GM19438 (cell line): ENCODE results near the gene STXBP5L.
"Not testable (repeated sequence)": the region's sequence is repeated elsewhere in the genome, so short reads cannot be mapped to it uniquely, and the experiment has no call there.

Experiments used
- ATAC-seq: cut with Tn5 transposase; IDR thresholded peaks from one replicate; pipeline ENCODE4 v1.9.1; 2021; ENCODE audit warnings: low read depth; ENCODE audit not compliant: unreplicated experiment

The STXBP5L gene

DNA sequence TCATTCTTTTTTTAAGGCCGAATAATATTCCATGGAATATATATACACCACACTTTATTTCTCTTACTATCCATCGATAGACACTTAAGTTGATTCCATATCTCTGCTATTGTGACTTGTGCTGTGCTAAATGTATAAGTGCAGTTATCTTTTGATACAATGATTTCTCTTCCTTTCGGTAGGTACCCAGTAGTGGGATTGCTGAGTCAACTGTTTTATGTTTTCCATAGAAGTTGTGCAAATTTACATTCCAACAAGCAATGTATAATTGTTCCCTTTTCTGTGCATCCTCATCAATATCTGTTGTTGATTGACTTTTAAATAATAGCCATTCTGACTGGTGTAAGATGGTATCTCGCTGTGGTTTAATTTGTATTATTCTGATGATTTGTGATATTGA, 81.0 kb downstream of the STXBP5L start:
- no peak for ATAC-seq

DNA sequence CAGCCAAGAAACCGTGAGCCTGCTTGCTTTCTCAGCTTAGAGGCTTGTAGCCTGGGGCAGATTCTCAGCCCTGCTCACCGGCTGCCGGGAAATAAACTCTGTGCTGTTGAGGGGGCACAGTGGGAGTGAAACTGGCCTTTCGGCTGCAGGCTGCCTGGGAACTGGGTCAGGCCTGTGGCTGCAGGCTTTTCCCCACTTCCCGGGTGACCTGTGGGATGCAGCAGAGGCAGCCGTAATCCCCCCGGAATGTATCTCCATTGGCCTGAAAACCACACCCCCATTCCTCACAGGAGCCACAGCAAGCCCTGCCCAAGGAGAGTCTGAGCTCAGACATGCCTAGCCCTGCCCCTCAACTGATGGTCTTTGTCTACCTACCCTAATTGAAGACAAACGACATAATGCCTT, 110.9 kb downstream of the STXBP5L start:
- ATAC-seq: no peak

DNA sequence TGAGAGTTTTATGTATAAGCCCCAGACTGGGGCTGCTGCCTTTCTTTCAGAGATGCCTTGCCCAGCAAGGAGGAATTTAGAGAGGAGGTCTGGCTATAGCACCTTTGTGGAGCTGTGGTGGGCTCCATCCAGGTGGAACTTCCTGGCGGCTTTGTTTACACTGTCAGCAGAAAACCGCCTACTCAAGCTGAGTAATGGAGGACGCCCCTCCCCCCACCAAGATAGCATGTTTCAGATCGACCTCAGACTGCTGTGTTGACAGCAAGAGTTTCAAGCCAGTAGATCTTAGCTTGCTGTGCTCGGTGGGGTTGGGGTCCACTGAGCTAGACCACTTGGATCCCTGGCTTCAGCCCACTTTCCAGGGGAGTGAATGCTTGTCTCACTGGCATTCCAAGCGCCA, 155.6 kb downstream of the STXBP5L start:
- ATAC-seq: no peak

DNA sequence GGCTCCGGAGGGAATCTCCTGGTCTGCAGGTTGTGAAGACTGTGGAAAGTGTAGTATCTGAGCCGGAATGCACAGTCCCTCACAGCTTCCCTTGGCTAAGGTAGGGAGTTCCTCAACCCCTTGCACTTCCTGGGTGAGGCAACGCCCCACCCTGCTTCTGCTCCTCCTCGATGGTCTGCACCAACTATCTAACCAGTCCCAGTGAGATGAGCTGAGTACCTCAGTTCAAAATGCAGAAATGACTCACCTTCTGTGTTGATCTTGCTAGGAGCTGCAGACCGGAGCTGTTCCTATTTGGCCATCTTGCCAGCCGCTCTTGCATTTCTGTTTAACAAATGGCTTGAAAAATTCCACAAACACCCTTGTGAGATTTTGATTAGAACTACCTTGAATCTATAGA, 156.1 kb downstream of the STXBP5L start:
- no peak for ATAC-seq

DNA sequence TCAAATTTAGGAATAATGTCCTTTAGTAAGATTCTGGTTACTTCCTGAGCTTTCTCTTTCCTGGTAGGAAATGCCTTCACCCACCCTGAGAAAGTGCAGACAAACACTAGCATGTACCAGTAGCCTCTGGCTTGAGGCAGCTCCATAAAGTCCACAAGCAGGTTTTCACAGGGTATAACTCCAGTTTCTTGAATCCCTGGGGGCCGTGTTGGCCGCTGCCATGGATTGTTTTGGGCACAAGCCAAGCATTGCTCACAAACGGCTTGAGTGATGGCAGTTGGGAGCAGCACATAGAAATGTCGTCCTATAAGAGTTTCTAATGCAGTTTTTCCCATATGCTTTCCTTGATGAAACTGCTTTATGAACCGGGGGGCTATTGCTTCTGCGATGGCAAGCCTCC, 164.1 kb downstream of the STXBP5L start:
- ATAC-seq: no peak

DNA sequence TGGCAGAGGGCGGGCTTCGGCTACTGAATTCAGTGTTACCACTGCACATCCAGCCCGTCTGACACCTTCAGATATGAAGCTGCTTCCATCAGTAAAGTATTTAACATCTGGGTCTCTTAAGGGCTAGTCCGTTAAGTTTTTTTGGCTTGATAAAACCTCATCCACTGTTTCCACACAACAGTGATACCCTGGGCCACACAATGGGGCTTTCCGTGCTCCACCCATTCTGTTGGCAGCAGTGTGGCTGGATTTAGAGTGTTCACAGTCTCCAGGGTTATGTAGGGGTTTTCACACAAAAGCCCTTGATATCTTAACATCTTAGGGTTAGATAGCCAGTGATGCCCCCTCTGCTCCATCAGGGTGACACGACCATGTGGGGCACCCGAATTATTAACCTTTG, 165.0 kb downstream of the STXBP5L start:
- ATAC-seq: no peak

DNA sequence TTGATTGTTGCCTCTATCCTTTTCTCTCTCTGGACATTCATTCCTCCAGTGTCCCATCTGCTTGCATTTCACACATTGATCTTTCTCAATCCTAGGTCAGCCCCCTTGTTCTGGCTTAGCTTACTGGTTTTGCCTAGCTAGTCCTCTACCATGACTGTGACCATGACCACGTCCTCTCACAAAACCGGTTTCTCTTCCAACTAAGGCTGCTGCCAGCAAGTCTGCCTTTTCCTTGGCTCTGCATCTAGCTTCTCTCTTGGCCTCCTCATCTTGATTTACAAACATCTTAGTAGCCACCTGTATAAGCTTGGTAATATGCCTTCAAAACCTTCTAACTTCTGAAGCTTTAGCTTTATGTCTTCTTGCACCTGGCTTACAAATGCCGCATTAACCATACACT, 167.2 kb downstream of the STXBP5L start:
- ATAC-seq: no peak

DNA sequence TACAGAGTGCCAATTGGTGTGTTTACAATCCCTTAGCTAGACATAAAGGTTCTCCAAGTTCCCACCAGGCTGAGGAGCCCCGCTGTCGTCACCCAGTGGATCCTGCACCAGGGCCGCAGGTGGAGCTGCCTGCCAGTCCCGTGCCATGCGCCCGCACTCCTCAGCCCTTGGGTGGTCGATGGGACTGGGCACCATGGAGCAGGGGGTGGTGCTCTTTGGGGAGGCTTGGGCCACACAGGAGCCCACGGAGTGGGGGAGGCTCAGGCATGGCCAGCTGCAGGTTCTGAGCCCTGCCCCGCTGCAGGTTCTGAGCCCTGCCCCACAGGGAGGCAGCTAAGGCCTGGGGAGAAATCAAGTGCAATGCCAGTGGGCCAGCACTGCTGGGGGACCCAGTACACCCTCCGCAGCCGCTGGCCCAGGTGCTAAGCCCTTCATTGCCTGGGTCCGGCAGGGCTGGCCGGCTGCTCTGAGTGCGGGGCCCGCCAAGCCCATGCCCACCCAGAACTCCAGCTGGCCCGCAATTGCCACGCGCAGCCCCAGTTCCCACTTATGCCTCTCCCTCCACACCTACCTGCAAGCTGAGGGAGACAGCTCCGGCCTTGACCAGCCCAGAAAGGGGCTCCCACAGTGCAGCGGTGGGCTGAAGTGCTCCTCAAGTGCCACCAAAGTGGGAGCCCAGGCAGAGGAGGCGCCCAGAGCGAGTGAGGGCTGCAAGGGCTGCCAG, 170.5 kb downstream of the STXBP5L start:
- ATAC-seq: not testable (repeated sequence)

DNA sequence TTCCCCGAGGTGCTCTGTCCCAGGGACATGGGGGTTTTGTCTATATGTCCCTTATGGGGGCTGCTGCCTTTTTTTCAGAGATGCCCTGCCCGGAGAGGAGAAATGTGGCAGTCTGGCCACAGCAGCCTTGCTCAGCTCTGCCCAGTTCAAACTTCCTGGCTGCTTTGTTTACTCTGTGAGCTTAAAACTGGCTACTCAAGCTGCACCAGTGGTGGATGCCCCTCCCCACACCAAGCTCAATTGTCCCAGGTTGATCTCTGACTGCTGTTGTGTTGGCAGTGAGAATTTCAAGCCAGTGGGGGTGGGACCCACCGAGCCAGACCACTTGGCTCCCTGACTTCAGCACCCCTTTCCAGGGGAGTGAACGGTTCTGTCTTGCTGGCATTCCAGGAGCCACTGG, 188.9 kb downstream of the STXBP5L start:
- no peak for ATAC-seq

DNA sequence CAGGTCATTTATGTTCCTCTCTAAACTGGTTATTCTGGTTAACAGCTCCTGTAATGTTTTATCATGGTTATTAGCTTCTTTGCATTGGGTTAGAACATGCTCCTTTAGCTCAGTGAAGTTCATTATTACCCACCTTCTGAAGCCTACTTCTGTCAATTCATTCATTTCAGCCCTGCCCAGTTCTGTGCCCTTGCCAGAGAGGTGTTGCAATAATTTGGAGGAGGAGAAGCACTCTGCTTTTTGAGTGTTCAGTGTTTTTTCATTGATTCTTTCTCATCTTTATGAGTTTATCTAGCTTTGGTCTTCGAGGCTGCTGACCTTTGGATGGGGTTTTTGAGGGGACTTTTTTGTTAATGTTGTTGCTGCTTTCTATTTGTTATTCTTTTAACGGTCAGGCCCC, 203.1 kb downstream of the STXBP5L start:
- not testable (repeated sequence) for ATAC-seq

DNA sequence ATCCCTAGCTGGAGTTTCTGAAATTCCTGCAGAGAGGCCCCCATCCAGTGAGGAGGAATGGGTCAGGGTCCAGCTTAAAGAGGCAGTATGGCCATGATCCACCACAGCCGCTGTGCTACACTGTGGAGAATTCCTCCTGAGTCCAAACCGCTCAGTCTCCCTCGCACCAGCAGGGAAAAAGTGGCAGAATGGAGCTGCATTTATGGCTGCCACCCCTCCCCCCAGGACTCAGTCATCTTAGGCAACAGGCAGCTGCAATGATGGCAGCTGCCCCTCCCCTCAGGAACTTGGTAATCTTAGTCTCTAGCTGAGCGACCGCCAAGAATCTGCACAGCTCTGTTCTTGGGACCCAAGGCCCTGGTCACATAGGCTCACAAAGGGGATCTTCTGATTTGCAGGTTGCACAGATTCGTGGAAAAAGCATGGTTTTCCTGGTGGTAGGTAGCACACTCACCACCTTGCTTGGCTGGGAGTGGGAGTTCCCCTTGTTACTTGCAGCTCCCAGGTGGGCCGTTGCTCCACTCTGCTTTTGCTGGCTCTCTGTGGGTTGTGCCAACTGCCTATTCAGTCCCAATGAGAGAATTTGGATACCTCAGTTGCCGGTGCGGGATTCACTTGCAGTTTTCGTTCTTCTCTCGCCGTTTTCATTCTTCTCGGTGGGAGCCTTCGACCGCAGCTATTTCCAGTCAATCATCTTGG, 204.1 kb downstream of the STXBP5L start:
- ATAC-seq: no peak

DNA sequence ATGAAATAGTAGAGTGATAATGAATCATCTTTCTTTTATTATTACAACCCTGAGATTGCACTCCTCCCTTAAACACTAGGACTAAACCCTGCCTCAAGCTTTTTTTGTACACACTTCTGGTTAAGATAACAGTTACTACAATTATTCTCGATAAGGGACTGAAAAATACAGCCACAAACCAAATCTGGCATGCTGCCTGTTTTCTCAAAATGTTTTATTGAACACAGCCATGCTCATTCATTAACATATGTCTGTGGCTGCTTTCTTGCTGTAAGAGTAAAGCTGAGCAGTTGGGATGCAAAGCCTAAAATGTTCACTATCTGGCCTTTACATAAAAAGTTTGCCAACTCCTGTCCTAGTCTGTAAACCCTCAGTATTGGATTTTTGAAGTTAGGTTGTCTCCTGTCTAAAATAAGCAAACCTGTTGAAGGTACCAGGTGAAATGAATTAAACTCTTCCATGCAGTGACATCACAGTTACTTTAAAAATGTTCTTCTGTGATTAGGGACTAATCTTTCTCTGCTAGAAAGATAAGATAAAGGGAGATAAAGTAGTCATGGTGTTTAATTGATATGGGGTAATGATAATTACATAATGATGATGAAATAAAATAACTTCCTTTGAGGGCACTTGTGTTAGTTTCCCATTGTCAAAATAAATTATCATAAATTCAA, 218.2 kb downstream of the STXBP5L start:
- no peak for ATAC-seq

DNA sequence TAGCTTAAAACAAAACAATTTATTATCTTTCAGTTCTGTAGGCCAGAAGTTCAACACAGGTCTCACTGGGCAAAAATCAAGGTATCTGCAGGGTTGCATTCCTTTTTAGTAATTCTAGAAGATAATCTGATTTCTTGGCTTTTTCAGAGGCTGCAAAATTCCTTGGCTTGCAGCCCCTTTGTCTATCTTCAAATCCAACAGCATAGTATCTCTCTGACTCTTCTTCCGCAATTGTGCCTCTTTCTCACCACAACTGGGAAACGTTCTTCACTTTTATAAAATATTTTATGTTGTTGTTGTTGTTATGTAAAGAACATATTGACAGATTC, 218.7 kb downstream of the STXBP5L start:
- no peak for ATAC-seq

DNA sequence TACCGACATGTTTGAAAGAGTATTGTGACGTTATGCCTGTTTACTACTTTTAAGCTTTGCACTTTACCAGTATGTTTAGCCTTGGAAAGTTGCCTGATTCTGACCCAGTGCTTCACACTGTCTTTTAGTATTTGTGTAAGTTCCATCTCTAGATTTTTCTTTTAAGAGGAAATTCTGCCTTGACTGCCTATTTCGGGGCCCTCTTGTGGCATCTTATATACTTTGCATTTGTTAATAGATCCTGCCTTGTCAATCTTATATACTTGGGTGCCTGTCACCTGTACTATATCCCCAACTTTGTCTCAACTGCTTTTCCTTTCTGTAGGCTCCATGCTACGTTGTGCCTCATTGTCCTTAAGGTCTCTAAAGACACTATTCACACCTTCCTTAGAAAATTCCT, 244.6 kb downstream of the STXBP5L start:
- ATAC-seq: no peak

DNA sequence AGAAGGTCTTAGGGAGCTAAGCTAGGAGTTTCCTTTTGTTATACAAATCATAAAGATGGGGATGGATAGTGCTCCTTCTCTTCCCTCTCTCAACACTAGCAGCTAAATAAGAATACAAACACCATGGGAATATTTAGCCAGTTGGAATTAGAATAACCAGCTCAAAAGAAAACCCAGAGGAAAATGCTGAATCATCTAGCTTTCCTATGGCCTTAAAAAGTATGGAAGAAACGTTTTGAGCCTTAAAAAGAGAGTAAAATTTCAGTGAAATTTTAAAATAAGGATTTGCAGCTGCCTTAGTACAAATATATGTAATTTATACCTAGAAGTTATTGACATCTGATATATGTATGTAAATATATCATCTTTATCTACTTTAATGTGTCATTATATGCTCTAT, 245.8 kb downstream of the STXBP5L start:
- no peak for ATAC-seq

DNA sequence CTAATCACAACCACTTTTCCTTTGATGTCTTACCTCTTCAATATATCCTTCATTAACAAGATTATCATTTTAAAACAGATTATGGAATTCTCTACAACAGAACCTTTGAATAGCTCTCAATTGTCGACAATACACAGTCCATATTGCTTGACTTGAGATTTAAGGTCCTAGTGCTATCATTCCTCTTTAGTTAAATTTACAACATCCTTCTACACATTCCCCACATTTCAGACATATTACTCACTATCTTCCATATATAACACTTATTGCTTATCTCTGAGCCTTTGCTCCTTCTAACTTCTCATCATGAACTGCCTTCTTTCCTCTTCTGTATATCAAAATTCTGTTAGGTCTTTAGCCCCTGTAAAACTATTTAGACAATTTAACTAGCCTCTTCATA, 247.0 kb downstream of the STXBP5L start:
- no peak for ATAC-seq

DNA sequence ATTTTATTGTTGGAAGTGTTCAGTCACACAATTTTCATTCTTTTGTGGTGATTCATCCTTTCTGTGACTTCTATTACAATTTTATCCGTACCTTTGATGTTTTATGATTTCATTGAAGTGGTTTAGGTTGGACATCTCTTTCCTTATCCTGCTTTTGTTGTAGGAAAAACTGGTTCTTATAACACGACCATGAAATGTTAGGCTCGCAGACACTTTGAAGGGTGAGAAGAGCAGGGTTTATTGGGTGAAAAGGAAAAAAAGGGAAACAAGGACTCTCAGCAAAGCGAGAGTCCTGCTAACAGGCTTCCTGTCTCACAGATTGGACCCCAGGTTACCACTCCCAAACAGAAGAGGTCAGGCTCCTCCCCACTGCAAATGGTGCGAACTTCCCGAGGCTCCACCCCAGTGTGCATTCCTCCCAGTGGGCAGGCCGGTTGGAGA, 257.4 kb downstream of the STXBP5L start:
- ATAC-seq: no peak

DNA sequence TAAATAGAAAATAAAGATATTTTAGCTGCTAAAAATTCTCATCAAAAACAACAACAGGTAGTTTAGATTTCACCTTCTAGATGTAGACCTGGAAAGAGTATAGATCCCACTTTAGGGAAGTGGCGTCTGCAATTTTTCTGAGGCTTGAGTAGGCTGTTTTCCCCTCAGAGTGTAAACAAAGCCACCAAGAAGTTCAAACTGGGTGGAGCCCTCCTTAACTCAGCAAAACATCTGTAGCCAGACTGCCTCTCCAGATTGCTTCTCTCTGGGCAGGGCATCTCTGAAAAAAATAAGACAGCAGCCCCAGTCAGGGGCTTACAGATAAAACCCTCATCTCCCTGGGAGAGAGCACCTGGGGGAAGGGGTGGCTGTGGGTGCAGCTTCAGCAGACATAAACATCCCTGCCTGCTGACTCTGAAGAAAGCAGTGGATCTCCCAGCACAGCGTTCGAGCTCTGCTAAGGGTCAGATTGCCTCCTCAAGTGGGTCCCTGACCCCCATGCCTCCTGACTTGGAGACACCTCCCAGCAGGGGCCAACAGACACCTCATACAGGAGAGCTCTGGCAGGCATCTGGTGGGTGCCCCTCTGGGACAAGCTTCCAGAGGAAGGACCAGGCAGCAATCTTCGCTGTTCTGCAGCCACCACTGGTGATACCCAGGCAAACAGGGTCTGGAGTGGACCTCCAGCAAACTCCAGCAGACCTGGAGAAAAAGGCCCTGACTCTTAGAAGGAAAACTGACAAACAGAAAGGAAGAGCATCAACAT, 259.6 kb downstream of the STXBP5L start:
- no peak for ATAC-seq

DNA sequence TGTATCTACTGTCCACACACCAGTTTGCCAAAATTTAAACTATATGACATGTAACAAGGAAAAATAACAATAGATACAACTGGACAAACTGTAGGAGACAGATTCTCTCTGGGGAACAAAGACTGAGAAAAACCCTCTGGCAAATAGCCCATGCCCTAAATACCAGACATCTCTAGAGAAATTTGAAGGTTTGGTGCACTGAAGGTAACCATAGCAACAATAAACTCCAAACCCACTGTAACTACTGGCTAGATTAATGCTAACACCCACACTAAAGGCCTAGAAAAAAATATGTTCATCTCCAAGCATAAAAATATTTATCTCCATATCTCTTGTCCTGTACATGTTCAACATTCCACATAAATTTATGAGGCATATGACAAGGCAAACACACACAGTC, 267.1 kb downstream of the STXBP5L start:
- ATAC-seq: no peak

DNA sequence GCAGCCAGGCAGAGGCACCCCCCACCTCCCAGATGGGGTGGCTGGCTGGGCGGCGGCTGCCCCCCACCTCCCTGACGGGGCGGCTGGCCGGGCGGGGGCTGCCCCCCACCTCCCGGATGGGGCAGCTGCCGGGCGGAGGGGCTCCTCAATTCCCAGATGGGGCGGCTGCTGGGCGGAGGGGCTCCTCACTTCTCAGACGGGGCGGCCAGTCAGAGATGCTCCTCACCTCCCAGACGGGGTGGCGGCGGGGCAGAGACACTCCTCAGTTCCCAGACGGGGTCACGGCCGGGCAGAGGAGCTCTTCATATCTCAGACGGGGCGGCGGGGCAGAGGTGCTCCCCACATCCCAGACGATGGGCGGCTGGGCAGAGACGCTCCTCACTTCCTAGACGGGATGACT, 282.6 kb downstream of the STXBP5L start:
- ATAC-seq: not testable (repeated sequence)

DNA sequence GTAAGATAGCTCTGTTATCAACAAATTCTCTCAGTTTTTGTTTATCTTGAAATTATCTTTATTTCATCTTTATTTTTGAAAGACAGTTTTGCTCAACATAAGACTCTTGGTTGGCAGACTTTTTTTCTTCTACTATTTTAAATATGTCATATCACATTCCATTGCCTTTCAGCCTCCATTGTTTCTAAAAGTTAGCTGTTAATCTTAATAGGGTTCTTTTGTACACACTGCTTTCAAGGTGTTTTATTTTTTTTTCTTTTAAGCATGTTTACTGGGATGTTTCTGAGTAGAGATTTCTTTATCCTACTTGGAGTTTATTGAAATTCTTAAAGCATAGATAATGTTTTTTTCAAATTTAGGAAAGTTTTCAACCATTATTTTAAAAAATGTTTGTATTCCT, 294.6 kb downstream of the STXBP5L start:
- ATAC-seq: no peak
